IMR-90 (cell line): Measurements from ENCODE around the gene LEF1. TPM values are rescaled to one million over a fixed set of nuclear protein-coding genes. Genes with fewer than 3 reads are reported as not detected.
A peak's percentile ranks its signal among the peaks of the same experiment; 100 is the strongest.

Experiments
- ATAC-seq: fragments of 200-7000 bp; cut with Tn5 transposase; 2 replicates; pipeline ENCODE4 v1.9.1; 2020; ENCODE audit warnings: low read depth, mild to moderate bottlenecking, moderate library complexity
- BruUV-seq: library from RNA; stranded (reverse); fragments of 400-500 nt; replicated peaks from 2 replicates; lab custom pipeline; 2021; lab: Mats Ljungman, UMichigan
- CTCF ChIA-PET: fragments of 300-600 bp; formaldehyde crosslinking; extraction: SDS; loops from one replicate; lab custom pipeline; 2021; ENCODE audit warnings: antibody characterized with exemption; lab: Yijun Ruan, JAX
- POLR2A ChIA-PET: fragments of 300-600 bp; sonication (Branson Sonifier 250); formaldehyde crosslinking; loops from one replicate; lab custom pipeline; 2022; ENCODE audit warnings: antibody characterized with exemption; ENCODE audit not compliant: unreplicated experiment; lab: Charles Lee
- DNase-seq: peaks from one replicate; pipeline ENCODE4 v3.0.0; 2013
- H2AFZ ChIP-seq: replicated peaks from 2 replicates; pipeline ENCODE3; 2013; ENCODE audit warnings: low read length, mild to moderate bottlenecking; ENCODE audit not compliant: poor library complexity
- H2AK5ac ChIP-seq: 2 replicates; pipeline ENCODE4 v1.6.1; 2013; ENCODE audit warnings: low read depth, low read length, inconsistent platforms
- H2AK9ac ChIP-seq: replicated peaks from 2 replicates; pipeline ENCODE3; 2013; ENCODE audit warnings: mild to moderate bottlenecking, low read depth, low read length, moderate library complexity; ENCODE audit not compliant: poor library complexity
- H2BK120ac ChIP-seq: 2 replicates; pipeline ENCODE4 v1.6.1; 2013; ENCODE audit warnings: low read depth, low read length, inconsistent platforms
- H2BK15ac ChIP-seq: 3 replicates; pipeline ENCODE4 v1.6.1; 2013; ENCODE audit warnings: low read depth, low read length, inconsistent platforms
- H2BK20ac ChIP-seq: 2 replicates; pipeline ENCODE4 v1.6.1; 2013; ENCODE audit warnings: low read depth, mild to moderate bottlenecking, inconsistent platforms, low read length, moderate library complexity
- H2BK5ac ChIP-seq: 2 replicates; pipeline ENCODE4 v1.6.1; 2013; ENCODE audit warnings: mild to moderate bottlenecking, low read depth, low read length, inconsistent platforms; ENCODE audit not compliant: poor library complexity, severe bottlenecking
- H3K14ac ChIP-seq: replicated peaks from 2 replicates; pipeline ENCODE4 v1.6.1; 2013; ENCODE audit warnings: low read depth, low read length, inconsistent platforms
- H3K18ac ChIP-seq: 2 replicates; pipeline ENCODE4 v1.6.1; 2013; ENCODE audit warnings: low read depth, low read length, control low read depth
- H3K23ac ChIP-seq: 2 replicates; pipeline ENCODE4 v1.6.1; 2013; ENCODE audit warnings: low read depth, low read length, inconsistent platforms
- H3K27ac ChIP-seq: 2 replicates; pipeline ENCODE4 v1.5.1; 2013; ENCODE audit warnings: mild to moderate bottlenecking, control low read depth, low read length; ENCODE audit not compliant: insufficient read depth
- H3K27me3 ChIP-seq: 2 replicates; pipeline ENCODE4 v1.6.1; 2013; ENCODE audit warnings: low read length; ENCODE audit not compliant: control insufficient read depth, insufficient read depth
- H3K36me3 ChIP-seq: 2 replicates; pipeline ENCODE4 v1.6.1; 2013; ENCODE audit warnings: low read length, mixed read lengths; ENCODE audit not compliant: control insufficient read depth, insufficient read depth
- H3K4ac ChIP-seq: 2 replicates; pipeline ENCODE4 v1.6.1; 2013; ENCODE audit warnings: low read depth, low read length, inconsistent platforms
- H3K4me1 ChIP-seq: 2 replicates; pipeline ENCODE4 v1.6.1; 2013; ENCODE audit warnings: low read length, mixed read lengths; ENCODE audit not compliant: control insufficient read depth, insufficient read depth
- H3K4me2 ChIP-seq: 2 replicates; pipeline ENCODE4 v1.6.1; 2013; ENCODE audit warnings: low read depth, mild to moderate bottlenecking, control low read depth, low read length, moderate library complexity
- H3K4me3 ChIP-seq: 2 replicates; pipeline ENCODE4 v1.5.1; 2013; ENCODE audit warnings: low read depth, mild to moderate bottlenecking, control low read depth, low read length, moderate library complexity; ENCODE audit not compliant: insufficient read depth
- H3K56ac ChIP-seq: 2 replicates; pipeline ENCODE4 v1.6.1; 2013; ENCODE audit warnings: low read length, inconsistent platforms; ENCODE audit not compliant: insufficient read depth; ENCODE audit errors: extremely low read depth
- H3K79me1 ChIP-seq, 2 experiments: 2 replicates each; pipeline ENCODE4 v1.6.1; 2013; ENCODE audit warnings: low read length in 2 of 2, inconsistent platforms in 1 of 2, low read depth in 1 of 2
- H3K9ac ChIP-seq: 2 replicates; pipeline ENCODE4 v1.6.1; 2013; ENCODE audit warnings: low read depth, low read length, control low read depth
- H3K9me1 ChIP-seq: 2 replicates; pipeline ENCODE4 v1.6.1; 2013; ENCODE audit warnings: low read length, inconsistent platforms; ENCODE audit not compliant: insufficient read depth
- H3K9me3 ChIP-seq: 2 replicates; pipeline ENCODE4 v1.6.1; 2013; ENCODE audit warnings: low read length; ENCODE audit not compliant: control insufficient read depth, insufficient read depth
- H4K20me1 ChIP-seq: 2 replicates; pipeline ENCODE4 v1.6.1; 2013; ENCODE audit warnings: low read length, inconsistent platforms; ENCODE audit not compliant: insufficient read depth
- H4K5ac ChIP-seq: 2 replicates; pipeline ENCODE4 v1.6.1; 2013; ENCODE audit warnings: mild to moderate bottlenecking, low read depth, low read length, control low read depth
- H4K8ac ChIP-seq, 2 experiments: 2 replicates each; pipeline ENCODE4 v1.6.1; 2013; ENCODE audit warnings: low read depth in 2 of 2, low read length in 2 of 2, control low read depth in 1 of 2, inconsistent platforms in 1 of 2
- H4K91ac ChIP-seq: 2 replicates; pipeline ENCODE4 v1.6.1; 2013; ENCODE audit warnings: low read depth, low read length, inconsistent platforms; ENCODE audit not compliant: insufficient read depth
- BHLHE40 ChIP-seq: fragments of 150-350 bp; IDR thresholded peaks from 2 replicates; pipeline ENCODE4 v1.6.1; 2016; ENCODE audit warnings: mild to moderate bottlenecking, low read depth, low read length
- CEBPB ChIP-seq: IDR thresholded peaks from 2 replicates; pipeline ENCODE4 v1.6.1; 2012; ENCODE audit warnings: low read depth, low read length, improper control_type of control experiment
- CHD1 ChIP-seq: IDR thresholded peaks from 2 replicates; pipeline ENCODE4 v1.6.1; 2012; ENCODE audit warnings: low read depth, low read length, improper control_type of control experiment
- ELK1 ChIP-seq: fragments of 150-350 bp; IDR thresholded peaks from 2 replicates; pipeline ENCODE4 v1.6.1; 2016; ENCODE audit warnings: low read depth, mild to moderate bottlenecking, low read length, moderate library complexity, borderline replicate concordance
- FOS ChIP-seq: fragments of 150-350 bp; IDR thresholded peaks from 2 replicates; pipeline ENCODE4 v1.6.1; 2016; ENCODE audit warnings: low read depth, low read length
- MAFK ChIP-seq: IDR thresholded peaks from 2 replicates; pipeline ENCODE4 v1.6.1; 2012; ENCODE audit warnings: low read depth, low read length, improper control_type of control experiment
- MAZ ChIP-seq: IDR thresholded peaks from 2 replicates; pipeline ENCODE4 v1.6.1; 2012; ENCODE audit warnings: low read depth, mild to moderate bottlenecking, low read length, improper control_type of control experiment, moderate library complexity, borderline replicate concordance
- MXI1 ChIP-seq: IDR thresholded peaks from 2 replicates; pipeline ENCODE4 v1.6.1; 2012; ENCODE audit warnings: low read depth, mild to moderate bottlenecking, low read length, moderate library complexity, borderline replicate concordance
- POLR2A ChIP-seq: IDR thresholded peaks from 2 replicates; pipeline ENCODE4 v1.6.1; 2012; ENCODE audit warnings: mild to moderate bottlenecking, low read depth, low read length
- RAD21 ChIP-seq: IDR thresholded peaks from 2 replicates; pipeline ENCODE4 v1.6.1; 2012; ENCODE audit warnings: low read length, improper control_type of control experiment
- RCOR1 ChIP-seq: IDR thresholded peaks from 2 replicates; pipeline ENCODE4 v1.6.1; 2012; ENCODE audit warnings: mild to moderate bottlenecking, low read length, improper control_type of control experiment; ENCODE audit not compliant: insufficient replicate concordance
- RFX5 ChIP-seq: IDR thresholded peaks from 2 replicates; pipeline ENCODE4 v1.8.0; 2012; ENCODE audit warnings: low read depth, mild to moderate bottlenecking, low read length, moderate library complexity
- SMC3 ChIP-seq: fragments of 150-350 bp; IDR thresholded peaks from 2 replicates; pipeline ENCODE4 v1.6.1; 2016; ENCODE audit warnings: low read depth, mild to moderate bottlenecking, antibody characterized with exemption, low read length, moderate library complexity
- USF2 ChIP-seq: fragments of 150-350 bp; IDR thresholded peaks from 2 replicates; pipeline ENCODE4 v1.6.1; 2017; ENCODE audit warnings: mild to moderate bottlenecking, antibody characterized with exemption, low read length, low read depth
- WGBS, 2 experiments: methylation state at CpG; one replicate each; pipeline versions ENCODE4 v1.1.5 to v1.1.7; 2013; ENCODE audit warnings: missing lambda C conversion rate in 2 of 2; ENCODE audit not compliant: insufficient read length in 1 of 2; ENCODE audit errors: extremely low coverage in 2 of 2; 5-methylcytosine and 5-hydroxymethylcytosine counted together
- dilution Hi-C: fragments of 300-500 bp; cut with HindIII; formaldehyde crosslinking; loops from one replicate; pipeline ENCODE4 v1.14.3; 2018; ENCODE audit warnings: low sequenced_read_pairs; ENCODE audit not compliant: unreplicated experiment
- in situ Hi-C: fragments of 300-500 bp; cut with MboI; formaldehyde crosslinking; loops from 3 replicates; pipeline ENCODE4 v1.14.3; 2019; ENCODE audit warnings: low sequenced_read_pairs, inconsistent platforms, mixed read lengths
- intact Hi-C: fragments of 100-400 bp; cut with micrococcal nuclease; formaldehyde crosslinking; loops from 2 replicates; pipeline ENCODE4 v1.10.0; 2022
- polyA plus RNA-seq, 3 experiments: library from polyadenylated mRNA; depleted of rRNA; stranded (reverse); fragments of >200 nt; gene quantifications; 2 replicates each; pipeline ENCODE4 v1.2.3, GENCODE V29; 2012; ENCODE audit warnings: low replicate concordance in 1 of 3
- total RNA-seq: library from RNA; depleted of rRNA; stranded (reverse); fragments of >200 nt; gene quantifications from 2 replicates; pipeline ENCODE4 v1.2.3, GENCODE V29; 2012
- TF ChIP-seq, protein P1 (sequence below): conservative IDR thresholded peaks from 2 replicates; pipeline ENCODE4 v1.5.1; 2012; ENCODE audit warnings: mild to moderate bottlenecking, low read depth, low read length, improper control_type of control experiment

LEF1 gene
- total and polyA plus RNA-seq, 2 of the 4 experiments (the other 2 are of a cell fraction): 1.7 to 1.8 TPM

- in situ Hi-C loops: no loop called here
- WGBS, 2 experiments: 95% methylated on average over 5 of the region's 9 CpGs; no CpG with 5 or more reads in 1 of the 2 experiments
- no peak overlapping the region for H3K27ac ChIP-seq
- no peak for TF ChIP-seq BHLHE40
- TF ChIP-seq RAD21: no peak
- no peak for TF ChIP-seq FOS
- TF ChIP-seq CEBPB: no peak
- no peak for TF ChIP-seq USF2
- TF ChIP-seq CHD1: no peak
- no peak for TF ChIP-seq ELK1
- no peak for TF ChIP-seq MXI1
- no peak for TF ChIP-seq POLR2A
- no peak for TF ChIP-seq RFX5
- no peak for TF ChIP-seq MAFK
- TF ChIP-seq, protein P1, sequence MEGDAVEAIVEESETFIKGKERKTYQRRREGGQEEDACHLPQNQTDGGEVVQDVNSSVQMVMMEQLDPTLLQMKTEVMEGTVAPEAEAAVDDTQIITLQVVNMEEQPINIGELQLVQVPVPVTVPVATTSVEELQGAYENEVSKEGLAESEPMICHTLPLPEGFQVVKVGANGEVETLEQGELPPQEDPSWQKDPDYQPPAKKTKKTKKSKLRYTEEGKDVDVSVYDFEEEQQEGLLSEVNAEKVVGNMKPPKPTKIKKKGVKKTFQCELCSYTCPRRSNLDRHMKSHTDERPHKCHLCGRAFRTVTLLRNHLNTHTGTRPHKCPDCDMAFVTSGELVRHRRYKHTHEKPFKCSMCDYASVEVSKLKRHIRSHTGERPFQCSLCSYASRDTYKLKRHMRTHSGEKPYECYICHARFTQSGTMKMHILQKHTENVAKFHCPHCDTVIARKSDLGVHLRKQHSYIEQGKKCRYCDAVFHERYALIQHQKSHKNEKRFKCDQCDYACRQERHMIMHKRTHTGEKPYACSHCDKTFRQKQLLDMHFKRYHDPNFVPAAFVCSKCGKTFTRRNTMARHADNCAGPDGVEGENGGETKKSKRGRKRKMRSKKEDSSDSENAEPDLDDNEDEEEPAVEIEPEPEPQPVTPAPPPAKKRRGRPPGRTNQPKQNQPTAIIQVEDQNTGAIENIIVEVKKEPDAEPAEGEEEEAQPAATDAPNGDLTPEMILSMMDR: no peak
- no peak for TF ChIP-seq MAZ
- TF ChIP-seq RCOR1: no peak
- no peak for TF ChIP-seq SMC3
Measured at GRCh38 chr4:108029016-108029720, 139.6 kb downstream of the LEF1 start.

More at GRCh38 chr4:108029016-108029720, 139.6 kb downstream of the LEF1 start:
- Histone ChIP-seq H3K9me1 (no peaks in the 10 kb centered on the region), H3K56ac (no peak overlapping the region), H2AK9ac (no peak overlapping the region), H2BK5ac (no peak overlapping the region), H3K9me3 (0 out of 2 replicates have a peak, but pooled peaks cover 2% of the 10 kb centered on the region), H3K4me2 (no peak overlapping the region), H3K23ac (no peak overlapping the region), H3K14ac (no peak overlapping the region), H2BK20ac (no peak overlapping the region), H3K36me3 (peaks cover 4% of the 10 kb centered on the region), H3K4me3 (no peak overlapping the region), H4K20me1 (no peaks in the 10 kb centered on the region), H3K79me1 (no peaks in the 10 kb centered on the region), H2BK120ac (no peak overlapping the region), H2BK15ac (no peak overlapping the region), H3K4ac (no peak overlapping the region), H4K91ac (no peak overlapping the region), H4K5ac (no peak overlapping the region), H4K8ac (no peak overlapping the region), H3K4me1 (peaks cover 3% of the 10 kb centered on the region; the same call in 1 of the 2 replicates), H3K27me3 (no peaks in the 10 kb centered on the region), H2AFZ (peak overlapping the region; percentile 76), H2AK5ac (no peak overlapping the region), H3K18ac (no peak overlapping the region), H3K9ac (no peak overlapping the region)
- DNase-seq: no peak
- POLR2A ChIA-PET: no interaction called here
- no peak for ATAC-seq
- dilution Hi-C loops: no loop called here
- CTCF ChIA-PET: interaction anchor here (0.6 to 3.3 kb wide), 4 partner anchors 9 to 792 kb away, joined by 4 to 16 read pairs (median 10); no protein-coding TSS in a partner anchor
- intact Hi-C loops: no loop called here
- BruUV-seq: no TSS peak
